NCI-H1417 treated with DMSO at 0.1 percent for 48 hours (cell line): ENCODE results near the gene DLX1.
"Not testable (repeated sequence)": the region's sequence is repeated elsewhere in the genome, so short reads cannot be mapped to it uniquely, and the experiment has no call there.

Experiments
- DNase-seq: peaks from one replicate; lab custom pipeline; 2025; lab: John Stamatoyannopoulos, UW

DLX1 gene

GRCh38 chr2:172114579-172114978 is 29.3 kb downstream of the DLX1 start:
- DNase-seq: no peak

- no peak for DNase-seq
Observed at GRCh38 chr2:172116107-172116506, 30.8 kb downstream of the DLX1 start.

GRCh38 chr2:172119089-172119488 is 33.8 kb downstream of the DLX1 start:
- DNase-seq: no peak

- no peak for DNase-seq
Observed at GRCh38 chr2:172120118-172120517, 34.8 kb downstream of the DLX1 start.

GRCh38 chr2:172128484-172128883 is 43.2 kb downstream of the DLX1 start:
- DNase-seq: no peak

GRCh38 chr2:172129404-172129803 is 44.1 kb downstream of the DLX1 start:
- no peak for DNase-seq

GRCh38 chr2:172131713-172132555 is 46.6 kb downstream of the DLX1 start:
- no peak for DNase-seq

- no peak for DNase-seq
Observed at GRCh38 chr2:172134270-172134669, 49.0 kb downstream of the DLX1 start.

GRCh38 chr2:172135446-172135845 is 50.1 kb downstream of the DLX1 start:
- no peak for DNase-seq

- no peak for DNase-seq
Observed at GRCh38 chr2:172137109-172137508, 51.8 kb downstream of the DLX1 start.

- no peak for DNase-seq
Observed at GRCh38 chr2:172137943-172138342, 52.6 kb downstream of the DLX1 start.

- not testable (repeated sequence) for DNase-seq
Observed at GRCh38 chr2:172138727-172139126, 53.4 kb downstream of the DLX1 start.
